SJSA1 (cell line): ENCODE results near the gene AIDA. TPM values are rescaled to one million over a fixed set of nuclear protein-coding genes. Genes with fewer than 3 reads are reported as not detected.

Experiments
- DNase-seq, 2 experiments: peaks; one replicate each; pipeline ENCODE4 v3.0.0-alpha.2; 2015 to 2020; ENCODE audit warnings: low spot score in 2 of 2, low read depth in 1 of 2
- H3K27ac ChIP-seq: fragments of 250-450 bp; sonication (Bioruptor Pico); 2 replicates; pipeline ENCODE4 v1.5.1; 2020; ENCODE audit warnings: mild to moderate bottlenecking, moderate library complexity
- H3K27me3 ChIP-seq: fragments of 250-450 bp; sonication (Bioruptor Pico); replicated peaks from 2 replicates; pipeline ENCODE4 v1.5.1; 2020; ENCODE audit warnings: mild to moderate bottlenecking, moderate library complexity
- H3K36me3 ChIP-seq: fragments of 250-450 bp; sonication (Bioruptor Pico); 2 replicates; pipeline ENCODE4 v1.5.1; 2020; ENCODE audit warnings: mild to moderate bottlenecking
- H3K4me1 ChIP-seq: fragments of 250-450 bp; sonication (Bioruptor Pico); replicated peaks from 2 replicates; pipeline ENCODE4 v1.6.1; 2021; ENCODE audit warnings: mild to moderate bottlenecking
- H3K4me3 ChIP-seq: fragments of 250-450 bp; sonication (Bioruptor Pico); 2 replicates; pipeline ENCODE4 v1.5.1; 2020; ENCODE audit warnings: mild to moderate bottlenecking
- H3K9me3 ChIP-seq: fragments of 250-450 bp; sonication (Bioruptor Pico); replicated peaks from 2 replicates; pipeline ENCODE4 v1.5.1; 2020; ENCODE audit warnings: mild to moderate bottlenecking
- total RNA-seq: library from RNA; depleted of rRNA; stranded (reverse); fragments of >200 nt; shearing (Covaris generic); gene quantifications from 2 replicates; pipeline ENCODE4 v1.2.3, GENCODE V29; 2014

AIDA gene
- total RNA-seq, 1 experiment from 2014 or later, result 50.0 TPM

GRCh38 chr1:222644636-222644980 lies 67.7 kb downstream of the AIDA start:
- Histone ChIP-seq H3K27ac (peak overlapping the region; percentile 88), H3K36me3 (peaks cover 42% of the 10 kb centered on the region), H3K4me1 (peaks cover 7% of the 10 kb centered on the region), H3K4me3 (peak overlapping the region; percentile 63), H3K27me3 (no peaks in the 10 kb centered on the region), H3K9me3 (no peaks in the 10 kb centered on the region)
- DNase-seq, result no peak

GRCh38 chr1:222643938-222644635 lies 68.2 kb downstream of the AIDA start:
- Histone ChIP-seq H3K36me3 (peaks cover 39% of the 10 kb centered on the region), H3K4me3 (peak overlapping the region; percentile 63), H3K4me1 (peaks cover 7% of the 10 kb centered on the region), H3K27ac (peak overlapping the region; percentile 88), H3K9me3 (no peaks in the 10 kb centered on the region), H3K27me3 (no peaks in the 10 kb centered on the region)
- DNase-seq, result peak; percentile 98 to 99

GRCh38 chr1:222643606-222643937 lies 68.7 kb downstream of the AIDA start:
- peaks cover 37% of the 10 kb centered on the region for H3K36me3 ChIP-seq
- H3K4me3 ChIP-seq, result peak overlapping the region; percentile 63
- peaks cover 7% of the 10 kb centered on the region for H3K4me1 ChIP-seq
- no peaks in the 10 kb centered on the region for H3K27me3 ChIP-seq
- H3K9me3 ChIP-seq, result no peaks in the 10 kb centered on the region
- DNase-seq, result peak in 1 of 2 experiments; percentile 47
- H3K27ac ChIP-seq, result peak overlapping the region; percentile 88

GRCh38 chr1:222642468-222642867 lies 69.8 kb downstream of the AIDA start:
- H3K4me3 ChIP-seq, result no peak overlapping the region
- DNase-seq, result no peak
- H3K27ac ChIP-seq, result no peak overlapping the region
- no peaks in the 10 kb centered on the region for H3K9me3 ChIP-seq
- H3K27me3 ChIP-seq, result no peaks in the 10 kb centered on the region
- peaks cover 7% of the 10 kb centered on the region for H3K4me1 ChIP-seq
- peaks cover 38% of the 10 kb centered on the region for H3K36me3 ChIP-seq

GRCh38 chr1:222641269-222641948 lies 70.9 kb downstream of the AIDA start:
- Histone ChIP-seq H3K36me3 (peaks cover 35% of the 10 kb centered on the region), H3K9me3 (no peaks in the 10 kb centered on the region), H3K27me3 (no peaks in the 10 kb centered on the region), H3K27ac (no peak overlapping the region), H3K4me1 (peaks cover 7% of the 10 kb centered on the region), H3K4me3 (no peak overlapping the region)
- no peak for DNase-seq

- no peak overlapping the region for H3K4me3 ChIP-seq
- H3K4me1 ChIP-seq, result no peaks in the 10 kb centered on the region
- H3K9me3 ChIP-seq, result no peaks in the 10 kb centered on the region
- H3K27me3 ChIP-seq, result no peaks in the 10 kb centered on the region
- H3K27ac ChIP-seq, result no peak overlapping the region
- DNase-seq, result peak; percentile 70 to 74
- peaks cover 72% of the 10 kb centered on the region for H3K36me3 ChIP-seq
Measured at GRCh38 chr1:222634180-222635013, 77.9 kb downstream of the AIDA start.

GRCh38 chr1:222632749-222633148 lies 79.5 kb downstream of the AIDA start:
- H3K4me3 ChIP-seq, result no peak overlapping the region
- peaks cover 76% of the 10 kb centered on the region for H3K36me3 ChIP-seq
- no peaks in the 10 kb centered on the region for H3K4me1 ChIP-seq

GRCh38 chr1:222631611-222632208 lies 80.6 kb downstream of the AIDA start:
- Histone ChIP-seq H3K9me3 (no peaks in the 10 kb centered on the region), H3K27me3 (no peaks in the 10 kb centered on the region), H3K4me1 (no peaks in the 10 kb centered on the region), H3K36me3 (peaks cover 79% of the 10 kb centered on the region), H3K27ac (no peak overlapping the region), H3K4me3 (no peak overlapping the region)
- DNase-seq, result no peak

More at GRCh38 chr1:222632749-222633148, 79.5 kb downstream of the AIDA start:
- H3K27me3 ChIP-seq, result no peaks in the 10 kb centered on the region
- H3K27ac ChIP-seq, result no peak overlapping the region
- H3K9me3 ChIP-seq, result no peaks in the 10 kb centered on the region
- DNase-seq, result no peak

- Histone ChIP-seq H3K4me1 (no peaks in the 10 kb centered on the region), H3K4me3 (no peak overlapping the region), H3K27me3 (no peaks in the 10 kb centered on the region), H3K36me3 (peaks cover 84% of the 10 kb centered on the region), H3K9me3 (no peaks in the 10 kb centered on the region), H3K27ac (no peak overlapping the region)
- no peak for DNase-seq
Measured at GRCh38 chr1:222629921-222630535, 82.3 kb downstream of the AIDA start.

- DNase-seq, result no peak
- no peak overlapping the region for H3K27ac ChIP-seq
- peaks cover 88% of the 10 kb centered on the region for H3K36me3 ChIP-seq
- H3K4me3 ChIP-seq, result no peak overlapping the region
- H3K9me3 ChIP-seq, result no peaks in the 10 kb centered on the region
- no peaks in the 10 kb centered on the region for H3K27me3 ChIP-seq
- no peaks in the 10 kb centered on the region for H3K4me1 ChIP-seq
Measured at GRCh38 chr1:222627232-222627631, 85.1 kb downstream of the AIDA start.

GRCh38 chr1:222624214-222624613 lies 88.1 kb downstream of the AIDA start:
- Histone ChIP-seq H3K9me3 (no peaks in the 10 kb centered on the region), H3K4me1 (peaks cover 5% of the 10 kb centered on the region; the same call in 1 of the 2 replicates), H3K27ac (no peak overlapping the region), H3K36me3 (peaks cover 65% of the 10 kb centered on the region), H3K27me3 (no peaks in the 10 kb centered on the region), H3K4me3 (no peak overlapping the region)
- DNase-seq, result no peak

GRCh38 chr1:222623458-222623857 lies 88.8 kb downstream of the AIDA start:
- no peaks in the 10 kb centered on the region for H3K9me3 ChIP-seq
- H3K4me1 ChIP-seq, result peaks cover 5% of the 10 kb centered on the region; the same call in 1 of the 2 replicates
- H3K27me3 ChIP-seq, result no peaks in the 10 kb centered on the region
- DNase-seq, result no peak
- H3K27ac ChIP-seq, result no peak overlapping the region
- no peak overlapping the region for H3K4me3 ChIP-seq
- H3K36me3 ChIP-seq, result peaks cover 60% of the 10 kb centered on the region

- Histone ChIP-seq H3K36me3 (peaks cover 57% of the 10 kb centered on the region), H3K9me3 (0 out of 2 replicates have a peak, but pooled peaks cover 2% of the 10 kb centered on the region), H3K4me3 (no peak overlapping the region), H3K27ac (no peak overlapping the region), H3K4me1 (peaks cover 5% of the 10 kb centered on the region; the same call in 1 of the 2 replicates), H3K27me3 (no peaks in the 10 kb centered on the region)
- DNase-seq, result no peak
Measured at GRCh38 chr1:222622765-222623164, 89.5 kb downstream of the AIDA start.
